Smooth muscle cell of bladder (primary cell): ENCODE measurements around the gene RAB6C. TPM values are rescaled to one million over a fixed set of nuclear protein-coding genes. Genes with fewer than 3 reads are reported as not detected.

Experiments
- total RNA-seq: library from RNA; depleted of rRNA; stranded (reverse); fragments of >200 nt; gene quantifications from 2 replicates; pipeline ENCODE4 v1.2.3, GENCODE V29; 2014

The RAB6C gene
- not detected in 2 replicates for total RNA-seq

GRCh38 chr2:129979629-129980155 lies at the start of gene RAB6C:
Gene RAB6C, plus strand, starts transcription at chr2:129979666. Its CDS starts 450 bp downstream, at chr2:129980116.

Other genes with a start within 250 kb of the RAB6C start
- gene POTEF, start 149.6 kb downstream of the RAB6C start, total RNA-seq: not detected in 2 replicates
- gene CCDC74B, start 165.4 kb downstream of the RAB6C start, total RNA-seq: 2.3 and 6.5 TPM in 2 replicates
- gene SMPD4, start 201.9 kb downstream of the RAB6C start, total RNA-seq: 7.1 and 8.0 TPM in 2 replicates
- gene MZT2B, start 202.6 kb downstream of the RAB6C start, total RNA-seq: 150 and 204 TPM in 2 replicates
- gene TUBA3E, start 218.8 kb downstream of the RAB6C start, total RNA-seq: not detected in 2 replicates